Hippocampal formation (tissue), 2 donors: ENCODE measurements around the gene COL1A1.

ENCODE experiments used
- DNase-seq, 2 donors: peaks; one replicate each; lab custom pipeline; 2025; lab: John Stamatoyannopoulos, UW

COL1A1 gene

DNA sequence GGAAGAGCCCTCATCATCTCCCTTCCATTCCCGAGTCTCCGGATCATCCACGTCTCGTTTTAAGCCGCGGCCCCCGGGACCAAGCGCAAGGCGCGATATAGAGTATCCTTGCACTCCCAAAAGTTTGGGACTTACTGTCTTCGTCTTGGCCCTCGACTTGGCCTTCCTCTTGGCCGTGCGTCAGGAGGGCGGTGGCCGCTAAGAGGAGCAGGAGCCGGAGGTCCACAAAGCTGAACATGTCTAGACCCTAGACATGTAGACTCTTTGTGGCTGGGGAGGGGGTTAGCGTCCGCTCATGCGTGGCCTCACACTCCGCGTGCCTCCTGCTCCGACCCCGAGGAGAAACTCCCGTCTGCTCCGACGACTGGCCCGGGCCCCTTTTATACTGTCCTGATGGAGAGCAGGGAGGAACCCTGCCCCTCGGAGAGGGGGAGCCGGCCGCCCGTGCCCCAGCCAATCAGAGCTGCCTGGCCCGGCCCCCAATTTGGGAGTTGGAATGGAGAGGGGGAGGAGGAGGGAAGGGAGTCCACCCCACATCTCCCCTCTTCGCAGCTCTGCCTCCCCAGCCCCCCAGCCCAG lies at the start of gene COL1A1:
COL1A1 (minus strand) TSS at position 356 of the 579 bp plus-strand sequence; CDS start at position 238, 118 bp downstream.
- DNase-seq, result no peak

DNA sequence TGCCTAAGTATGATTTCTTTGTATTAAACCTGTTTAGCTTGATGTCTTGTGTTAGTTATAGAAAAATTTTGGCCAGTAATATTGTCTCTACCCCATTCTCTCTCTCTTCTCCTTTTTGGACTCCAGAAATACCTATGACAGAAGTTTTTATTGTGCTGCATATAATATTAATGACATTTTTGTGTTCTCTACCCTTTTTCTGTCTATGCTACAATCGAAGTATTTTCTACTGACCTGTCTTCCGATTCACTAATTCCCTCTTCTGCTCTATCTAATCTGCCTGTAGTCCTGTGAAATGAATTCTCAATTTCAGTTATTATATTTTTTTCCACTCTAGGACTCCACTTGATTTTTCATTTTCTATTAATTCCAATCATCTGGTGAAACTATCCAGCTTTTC lies 46.8 kb upstream of the COL1A1 start:
- DNase-seq, result no peak

DNA sequence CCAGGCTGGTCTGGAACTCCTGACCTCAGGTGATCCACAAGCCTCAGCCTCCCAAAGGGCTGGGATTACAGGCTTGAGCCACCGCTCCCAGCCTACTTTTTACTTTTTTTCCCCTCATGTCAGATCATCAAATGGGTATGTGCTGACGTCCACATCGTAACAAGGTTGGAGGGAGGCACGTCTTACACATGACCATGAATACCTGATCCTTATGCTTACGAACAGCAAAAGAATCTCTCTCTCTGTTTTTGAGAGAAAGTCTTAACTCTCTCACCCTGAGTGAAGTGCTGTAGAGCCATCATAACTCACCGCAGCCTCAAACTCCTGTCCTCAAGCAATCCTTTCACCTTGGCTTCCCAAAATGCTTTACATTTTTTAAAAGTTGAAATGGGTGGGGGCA lies 43.3 kb upstream of the COL1A1 start:
- DNase-seq, result no peak

DNA sequence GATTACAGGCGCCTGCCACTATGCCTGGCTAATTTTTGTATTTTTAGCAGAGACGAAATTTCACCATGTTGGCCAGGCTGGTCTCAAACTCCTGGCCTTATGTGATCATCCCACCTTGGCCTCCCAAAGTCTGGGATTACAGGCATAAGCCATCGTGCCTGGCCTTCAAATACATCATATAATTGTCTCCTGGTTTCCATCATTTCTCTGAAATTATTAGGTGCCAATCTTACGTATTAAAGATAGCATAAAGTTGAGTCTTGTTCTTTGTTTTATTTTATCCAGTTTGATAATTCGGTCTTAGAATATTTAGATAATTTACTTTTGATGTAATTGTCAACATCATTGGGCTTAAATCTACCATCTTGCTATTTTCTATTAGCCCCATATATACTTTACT lies 40.0 kb upstream of the COL1A1 start:
- no peak for DNase-seq

GRCh38 chr17:50240851-50241250 lies 39.4 kb upstream of the COL1A1 start:
- DNase-seq, result no peak

- no peak for DNase-seq
These were observed 38.5 kb upstream of the COL1A1 start for GRCh38 chr17:50239937-50240336.

- no peak for DNase-seq
These were observed 37.3 kb upstream of the COL1A1 start for GRCh38 chr17:50238601-50239280.

DNA sequence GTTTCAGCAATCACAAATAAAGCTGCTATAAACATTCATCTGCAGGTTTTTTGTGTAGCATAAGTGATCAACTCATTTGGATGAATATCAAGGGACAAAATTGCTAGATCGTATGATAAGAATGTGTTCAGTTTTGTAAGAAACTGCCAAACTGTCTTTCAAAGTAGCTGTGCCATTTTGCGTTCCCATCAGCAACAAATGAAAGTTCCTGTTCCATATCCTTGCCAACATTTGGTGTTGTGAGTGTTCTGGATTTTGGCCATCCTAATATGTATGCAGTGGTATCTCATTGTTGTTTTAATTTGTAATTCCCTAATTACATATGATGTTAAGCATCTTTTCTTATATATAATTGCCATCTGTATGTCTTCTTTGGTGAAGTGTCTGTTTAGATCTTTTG lies 36.5 kb upstream of the COL1A1 start:
- no peak for DNase-seq

- DNase-seq, result no peak
These were observed 33.1 kb upstream of the COL1A1 start for GRCh38 chr17:50234581-50234980.

GRCh38 chr17:50225701-50226240 lies 24.3 kb upstream of the COL1A1 start:
- no peak for DNase-seq

DNA sequence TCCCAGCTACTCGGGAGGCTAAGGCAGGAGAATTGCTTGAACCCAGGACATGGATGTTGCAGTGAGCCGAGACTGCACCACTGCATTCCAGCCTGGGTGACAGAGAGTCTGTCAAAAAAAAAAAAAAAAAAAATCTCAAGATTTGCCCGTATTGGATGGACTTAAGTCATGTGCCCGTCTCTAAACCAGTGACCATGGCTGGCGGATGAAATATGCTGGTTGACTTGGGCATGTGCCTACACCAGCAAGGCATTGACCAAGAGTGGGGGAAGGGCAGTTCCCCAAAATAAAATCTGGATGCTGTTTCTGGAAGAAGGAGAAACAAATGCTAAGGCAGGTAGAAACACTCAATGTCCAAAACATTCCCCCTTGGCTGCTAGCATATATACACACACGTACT lies 21.5 kb upstream of the COL1A1 start:
- no peak for DNase-seq

DNA sequence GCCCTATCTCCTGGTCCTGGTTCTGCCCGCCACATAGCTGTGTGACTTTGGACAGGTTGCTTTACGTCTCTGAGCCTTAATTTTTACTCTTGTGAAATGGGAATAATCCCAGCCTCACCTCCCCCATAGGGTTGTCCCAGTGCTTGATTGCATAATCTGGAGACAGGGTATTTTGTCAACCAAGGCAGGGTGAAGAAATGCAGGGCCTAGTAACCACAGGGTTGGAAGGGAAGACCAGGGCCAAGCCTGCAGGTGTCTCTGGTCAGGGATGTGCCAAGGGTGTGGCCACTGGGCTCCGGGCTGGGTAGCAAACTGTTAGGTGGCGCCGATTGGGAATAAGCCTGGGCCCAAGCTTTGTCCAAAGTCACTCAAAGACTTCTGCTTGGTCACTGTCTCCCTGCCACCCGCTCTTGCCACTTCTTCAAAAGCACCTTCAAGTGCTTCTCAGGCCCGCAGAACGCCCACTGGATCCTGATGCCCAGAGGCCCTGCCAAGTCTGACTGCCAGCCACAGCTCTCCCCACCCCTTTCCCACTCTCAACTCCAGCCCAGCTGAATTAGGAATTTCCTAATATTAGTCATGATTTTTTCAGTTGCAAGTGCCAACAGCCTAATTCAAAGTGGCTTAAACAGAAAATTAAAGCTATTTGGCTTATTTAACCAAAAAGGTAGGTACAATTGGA lies 20.6 kb upstream of the COL1A1 start:
- DNase-seq, result peak in 1 of 2 donors; percentile 17

DNA sequence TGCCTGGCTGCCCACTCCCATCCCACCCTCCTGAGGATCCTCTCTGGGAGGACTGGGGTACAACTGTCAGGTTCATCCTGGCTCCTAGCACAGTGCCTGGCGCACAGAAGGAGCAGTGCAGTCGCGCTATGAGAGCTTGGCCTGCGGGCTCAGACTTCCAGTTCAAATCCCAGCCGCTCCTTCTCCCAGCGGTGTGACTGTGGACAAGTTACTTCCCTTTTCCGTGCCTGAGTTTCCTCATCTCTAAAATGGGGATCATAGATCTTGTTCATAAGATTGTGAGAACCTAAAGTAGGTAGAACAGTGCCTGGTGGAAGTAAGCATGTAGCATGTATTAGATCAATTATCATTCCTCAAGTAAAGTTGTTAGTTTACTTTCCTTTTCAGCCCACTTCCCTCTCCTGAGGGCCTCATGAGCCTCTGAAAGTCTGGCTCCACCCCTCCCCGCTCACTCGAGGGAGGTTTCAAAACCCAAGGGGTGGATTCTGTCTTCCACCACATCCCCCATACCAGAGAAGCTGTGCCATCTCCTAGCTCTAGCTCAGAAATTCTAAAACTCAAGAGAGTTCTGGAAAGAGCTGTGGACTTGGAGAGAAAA lies 19.9 kb upstream of the COL1A1 start:
- no peak for DNase-seq

DNA sequence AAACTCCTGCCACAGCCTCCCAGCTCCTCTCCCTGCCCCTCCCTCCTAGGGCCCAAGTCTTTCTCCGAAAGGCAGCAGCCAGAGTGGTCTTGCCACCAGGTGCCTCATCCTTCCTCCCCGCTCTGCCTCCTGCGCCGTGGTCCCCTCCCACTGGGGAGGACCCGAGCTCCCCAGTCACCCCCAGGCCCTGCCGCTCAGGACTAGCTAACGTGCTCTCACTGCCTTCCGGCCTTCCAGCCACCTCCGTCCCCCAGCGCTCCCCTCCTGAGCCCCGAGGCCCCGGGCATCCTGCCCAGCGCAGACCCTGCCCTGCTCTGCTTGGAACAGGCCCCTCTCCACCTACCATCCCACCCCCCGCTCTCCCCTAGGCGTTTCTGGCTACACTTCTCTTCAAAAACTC lies 19.4 kb upstream of the COL1A1 start:
- DNase-seq, result no peak

DNA sequence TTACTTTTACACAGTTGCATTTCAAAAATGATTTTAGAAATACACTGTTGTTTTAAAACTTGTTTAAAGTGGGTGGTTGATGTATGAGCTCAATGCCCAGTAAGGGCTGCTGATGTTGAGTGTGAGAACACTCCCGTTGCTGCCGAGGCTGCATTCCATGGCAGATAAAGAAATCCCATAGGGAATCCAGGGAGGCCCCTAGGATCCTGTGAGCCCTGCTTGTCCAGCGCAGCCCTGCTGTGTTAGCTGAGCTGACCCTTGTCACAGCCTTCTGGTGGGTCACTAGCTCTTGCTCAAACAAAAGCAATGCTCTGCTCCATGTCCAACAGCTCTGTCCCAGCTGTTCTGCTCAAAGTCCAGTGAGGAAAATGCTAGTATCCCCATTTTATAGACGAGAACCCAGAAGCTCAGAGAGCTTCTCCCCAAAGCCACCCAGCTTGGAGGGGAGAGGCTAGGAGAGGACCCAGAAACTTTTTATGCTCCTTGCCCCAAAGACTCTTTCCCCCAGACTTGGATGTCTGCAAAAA lies 18.6 kb upstream of the COL1A1 start:
- no peak for DNase-seq

GRCh38 chr17:50219342-50219741 lies 17.9 kb upstream of the COL1A1 start:
- DNase-seq, result no peak

DNA sequence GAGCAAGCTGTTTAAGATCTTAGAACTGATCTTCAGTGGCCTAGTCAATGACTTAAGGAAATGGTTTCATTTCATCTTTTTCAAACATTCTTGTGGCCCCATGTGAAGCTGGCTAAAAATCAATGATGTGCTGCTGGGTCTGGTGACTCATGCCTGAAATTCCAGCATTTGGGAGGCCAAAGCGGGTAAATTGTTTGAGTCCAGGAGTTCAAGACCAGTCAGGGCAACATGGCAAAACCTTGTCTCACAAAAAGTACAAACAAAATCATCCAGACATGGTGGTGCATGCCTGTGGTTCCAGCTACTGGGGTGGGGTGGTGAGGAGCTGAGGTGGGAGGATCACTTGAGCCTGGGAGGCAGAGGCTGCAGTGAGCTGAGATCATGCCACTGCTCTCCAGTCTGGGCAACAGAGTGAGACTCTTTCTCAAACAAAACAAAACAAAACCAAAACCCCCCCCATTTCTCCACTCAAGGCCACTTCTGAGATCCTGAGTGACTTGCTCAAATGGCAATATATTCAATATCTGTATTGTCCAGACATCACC lies 17.4 kb upstream of the COL1A1 start:
- DNase-seq, result no peak

DNA sequence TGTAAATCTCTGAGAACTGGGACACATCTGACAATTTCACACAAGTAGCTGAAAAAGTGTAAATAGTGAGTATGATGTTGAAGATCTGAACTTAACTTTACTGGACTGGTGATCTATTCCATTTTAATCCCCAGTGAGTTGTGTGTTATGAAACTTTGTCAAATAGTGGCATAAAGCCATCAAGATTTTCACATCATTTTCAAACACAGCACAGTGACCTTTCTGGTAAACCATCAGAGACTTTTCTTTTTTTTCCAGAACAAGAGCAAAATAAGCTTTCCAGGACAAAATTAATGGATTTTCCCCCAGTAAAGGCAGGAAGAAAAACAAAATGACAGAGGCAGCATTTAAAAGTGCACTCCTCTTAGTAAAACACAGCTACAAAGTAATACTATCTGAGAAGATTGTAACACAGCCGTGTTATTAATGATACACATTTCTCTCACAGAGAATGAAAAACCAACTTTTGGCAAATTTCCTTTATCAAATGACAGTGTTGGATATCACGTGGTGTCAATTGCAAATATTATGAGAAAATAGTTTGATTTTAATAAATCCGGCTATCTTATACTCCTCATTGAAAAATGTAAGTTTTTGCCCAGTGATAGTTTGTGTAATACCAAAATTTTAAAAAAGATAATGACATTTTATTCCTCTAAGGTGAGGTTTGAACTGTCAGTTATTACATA lies 16.8 kb upstream of the COL1A1 start:
- DNase-seq, result no peak

- no peak for DNase-seq
These were observed 16.2 kb upstream of the COL1A1 start for GRCh38 chr17:50217591-50217990.

- no peak for DNase-seq
These were observed 13.7 kb upstream of the COL1A1 start for GRCh38 chr17:50214976-50215760.
